IPS-18a (cell line): Measurements from ENCODE around the gene GLO1.

Experiments
- H3K27ac ChIP-seq: one replicate; pipeline ENCODE4 v1.5.1; 2013; ENCODE audit warnings: low read length
- H3K27me3 ChIP-seq: one replicate; pipeline ENCODE4 v1.6.1; 2013; ENCODE audit warnings: mild to moderate bottlenecking, low read length; ENCODE audit not compliant: control insufficient read depth, insufficient read depth
- H3K36me3 ChIP-seq: one replicate; pipeline ENCODE4 v1.6.1; 2013; ENCODE audit warnings: low read depth, low read length; ENCODE audit not compliant: control insufficient read depth
- H3K4me1 ChIP-seq: one replicate; pipeline ENCODE4 v1.6.1; 2013; ENCODE audit warnings: low read depth, low read length; ENCODE audit not compliant: control insufficient read depth
- H3K4me3 ChIP-seq: one replicate; pipeline ENCODE4 v1.5.1; 2013; ENCODE audit warnings: low read length
- H3K9ac ChIP-seq: one replicate; pipeline ENCODE4 v1.6.1; 2013; ENCODE audit warnings: mild to moderate bottlenecking, low read length, moderate library complexity
- H3K9me3 ChIP-seq: one replicate; pipeline ENCODE4 v1.6.1; 2013; ENCODE audit warnings: low read depth, low read length; ENCODE audit not compliant: control insufficient read depth

The GLO1 gene

DNA sequence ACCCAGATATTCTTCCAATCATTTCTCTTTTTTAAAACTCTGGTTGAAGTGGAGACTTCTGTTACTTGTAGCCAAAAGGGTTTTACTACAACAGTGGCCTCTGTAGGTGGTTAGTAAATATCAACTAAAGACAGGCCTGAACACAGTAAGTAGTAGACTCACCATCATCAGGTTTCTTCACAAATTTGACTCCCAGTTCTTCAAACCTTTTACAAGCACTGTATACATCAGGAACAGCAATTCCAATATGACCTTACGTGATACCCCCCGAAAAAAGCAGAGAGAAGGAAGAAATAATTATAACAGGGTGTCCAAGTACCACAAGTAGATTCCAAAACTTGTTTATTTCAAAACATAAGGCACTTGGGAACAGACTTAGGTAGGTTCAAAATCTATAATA, 21.1 kb downstream of the GLO1 start:
- Histone ChIP-seq H3K4me3 (no peak overlapping the region), H3K27me3 (no peaks in the 10 kb centered on the region), H3K36me3 (peaks cover 59% of the 10 kb centered on the region), H3K27ac (no peak overlapping the region), H3K9me3 (no peaks in the 10 kb centered on the region), H3K4me1 (no peaks in the 10 kb centered on the region), H3K9ac (no peak overlapping the region)

DNA sequence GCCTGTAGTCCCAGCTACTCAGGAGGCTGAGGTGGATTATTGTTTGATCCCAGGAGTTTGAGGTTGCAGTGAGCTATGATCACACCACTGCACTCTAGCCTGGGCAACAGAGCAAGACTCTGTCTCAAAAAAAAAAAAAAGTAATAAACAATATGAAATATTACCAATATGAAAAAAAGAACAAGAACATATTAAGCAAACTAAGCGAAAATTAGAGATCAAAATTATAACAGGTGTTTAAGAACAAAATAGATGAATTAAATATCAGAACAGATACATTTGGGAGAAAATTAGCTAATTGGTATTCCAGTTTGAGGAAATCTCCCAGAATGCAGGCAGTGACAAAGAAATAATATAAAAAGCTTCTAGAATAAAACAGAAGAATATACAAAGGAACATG, 23.3 kb downstream of the GLO1 start:
- Histone ChIP-seq H3K9ac (no peak overlapping the region), H3K27ac (no peak overlapping the region), H3K36me3 (peaks cover 68% of the 10 kb centered on the region), H3K27me3 (no peaks in the 10 kb centered on the region), H3K9me3 (no peaks in the 10 kb centered on the region), H3K4me3 (no peak overlapping the region), H3K4me1 (no peaks in the 10 kb centered on the region)

DNA sequence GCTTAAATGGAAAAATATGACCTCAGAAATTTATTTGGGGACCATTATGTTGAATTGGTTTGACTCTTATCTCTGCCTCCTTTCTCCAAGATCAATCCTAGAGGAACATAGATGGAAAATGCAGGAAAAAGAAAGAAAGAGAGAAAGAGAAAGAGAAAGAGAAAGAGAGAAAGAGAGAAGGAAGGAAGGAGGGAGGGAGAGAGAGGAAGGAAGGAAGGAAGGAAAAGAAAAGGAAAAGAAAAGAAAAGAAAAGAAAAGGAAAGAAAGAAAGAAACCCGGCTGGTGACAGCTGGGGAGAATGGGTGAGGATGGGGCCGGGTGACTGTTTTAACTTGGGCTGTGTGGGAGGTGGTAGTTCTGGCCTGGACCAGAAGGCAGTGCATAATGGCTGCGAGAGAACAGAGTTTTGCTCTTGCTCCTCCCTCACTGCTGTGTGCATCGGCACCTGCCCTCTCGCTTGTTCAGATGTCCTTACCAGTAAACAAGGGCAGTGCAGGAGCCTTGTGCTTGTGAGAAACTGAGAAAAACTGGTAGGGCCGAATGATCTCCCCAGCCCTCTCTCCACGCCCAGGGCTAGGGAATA, 24.7 kb downstream of the GLO1 start:
- Histone ChIP-seq H3K27me3 (no peaks in the 10 kb centered on the region), H3K9me3 (no peaks in the 10 kb centered on the region), H3K9ac (no peak overlapping the region), H3K4me1 (no peaks in the 10 kb centered on the region), H3K4me3 (no peak overlapping the region), H3K36me3 (peaks cover 66% of the 10 kb centered on the region), H3K27ac (no peak overlapping the region)

GRCh38 chr6:38676974-38677544, 25.9 kb downstream of the GLO1 start:
- no peak overlapping the region for H3K4me3 ChIP-seq
- no peaks in the 10 kb centered on the region for H3K9me3 ChIP-seq
- no peaks in the 10 kb centered on the region for H3K27me3 ChIP-seq
- H3K27ac ChIP-seq: no peak overlapping the region
- peaks cover 55% of the 10 kb centered on the region for H3K36me3 ChIP-seq
- H3K4me1 ChIP-seq: no peaks in the 10 kb centered on the region
- no peak overlapping the region for H3K9ac ChIP-seq

- Histone ChIP-seq H3K36me3 (peaks cover 48% of the 10 kb centered on the region), H3K4me3 (no peak overlapping the region), H3K9ac (no peak overlapping the region), H3K4me1 (no peaks in the 10 kb centered on the region), H3K27me3 (no peaks in the 10 kb centered on the region), H3K9me3 (no peaks in the 10 kb centered on the region), H3K27ac (no peak overlapping the region)
Observed at GRCh38 chr6:38676236-38676973, 26.5 kb downstream of the GLO1 start.

GRCh38 chr6:38673397-38674165, 29.4 kb downstream of the GLO1 start:
- no peak overlapping the region for H3K4me3 ChIP-seq
- H3K4me1 ChIP-seq: no peaks in the 10 kb centered on the region
- no peak overlapping the region for H3K9ac ChIP-seq
- peaks cover 38% of the 10 kb centered on the region for H3K36me3 ChIP-seq
- H3K27me3 ChIP-seq: no peaks in the 10 kb centered on the region
- no peak overlapping the region for H3K27ac ChIP-seq
- no peaks in the 10 kb centered on the region for H3K9me3 ChIP-seq

DNA sequence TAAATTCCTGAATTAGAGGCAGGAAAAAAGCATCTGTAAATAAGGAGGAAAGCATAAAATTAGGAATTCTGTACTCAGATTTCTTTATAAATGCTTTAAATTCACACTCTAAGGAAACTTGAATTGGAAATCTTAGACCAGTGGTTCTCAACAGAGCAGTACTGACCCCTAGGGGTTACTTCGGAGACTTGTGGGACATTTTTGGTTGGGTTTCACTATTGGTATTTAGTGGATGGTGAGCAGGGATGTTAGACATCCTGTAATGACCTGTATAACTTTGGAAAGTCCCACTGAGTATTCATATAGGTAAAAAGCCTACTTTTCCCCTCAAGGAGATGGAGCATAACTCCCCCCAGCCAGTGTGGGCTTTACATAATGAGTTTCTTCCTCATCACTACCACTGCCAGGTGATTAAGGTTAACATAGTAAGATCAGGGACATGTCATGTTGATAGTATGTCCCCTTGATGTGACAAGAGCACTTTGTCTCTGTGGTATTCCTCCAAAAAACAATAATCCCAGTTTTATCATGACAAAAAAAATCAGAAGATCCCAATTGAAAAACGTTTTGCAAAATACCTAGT, 31.0 kb downstream of the GLO1 start:
- Histone ChIP-seq H3K4me3 (no peak overlapping the region), H3K9ac (no peak overlapping the region), H3K27me3 (no peaks in the 10 kb centered on the region), H3K9me3 (no peaks in the 10 kb centered on the region), H3K27ac (no peak overlapping the region), H3K36me3 (peaks cover 24% of the 10 kb centered on the region), H3K4me1 (no peaks in the 10 kb centered on the region)

DNA sequence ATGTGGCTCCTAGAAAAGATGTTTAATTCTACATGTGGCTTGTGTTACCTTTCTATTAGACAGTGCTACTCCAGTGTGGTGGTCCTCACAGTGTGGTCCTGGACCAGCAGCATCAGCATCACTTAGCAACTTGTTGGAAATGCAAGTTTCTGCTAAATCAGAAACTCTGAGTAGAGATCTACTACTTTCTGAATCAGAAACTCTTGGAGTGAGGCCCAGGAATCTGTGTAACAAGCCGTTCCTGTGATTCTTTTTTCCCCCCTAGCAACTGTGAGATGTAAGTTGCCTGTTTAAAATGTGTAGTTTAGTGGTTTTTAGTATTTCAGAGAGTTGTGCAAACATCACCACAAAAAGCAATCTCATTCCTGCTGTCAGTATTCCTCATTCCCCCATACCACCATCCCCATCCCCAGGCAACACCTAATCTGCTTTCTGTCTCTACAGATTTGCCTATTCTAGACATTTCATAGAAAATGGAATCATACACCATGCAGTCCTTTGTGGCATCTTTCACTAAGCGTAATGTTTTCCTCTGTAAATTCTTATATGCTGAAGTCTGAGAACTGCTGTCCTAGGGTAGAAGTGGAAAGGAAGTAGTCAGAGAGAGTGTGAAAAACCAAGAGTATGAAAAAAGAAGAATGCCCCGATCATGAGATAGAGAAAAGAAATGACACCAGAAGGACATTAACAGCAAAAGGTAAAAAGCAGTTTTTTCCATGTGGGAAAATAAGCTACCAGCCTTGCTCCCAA, 44.4 kb downstream of the GLO1 start:
- Histone ChIP-seq H3K27ac (no peak overlapping the region), H3K36me3 (no peaks in the 10 kb centered on the region), H3K27me3 (no peaks in the 10 kb centered on the region), H3K4me1 (no peaks in the 10 kb centered on the region), H3K9ac (no peak overlapping the region), H3K9me3 (no peaks in the 10 kb centered on the region), H3K4me3 (no peak overlapping the region)

- Histone ChIP-seq H3K4me3 (no peak overlapping the region), H3K9me3 (no peaks in the 10 kb centered on the region), H3K9ac (no peak overlapping the region), H3K4me1 (no peaks in the 10 kb centered on the region), H3K27me3 (no peaks in the 10 kb centered on the region), H3K27ac (no peak overlapping the region), H3K36me3 (no peaks in the 10 kb centered on the region)
Observed at GRCh38 chr6:38656896-38657295, 46.0 kb downstream of the GLO1 start.

DNA sequence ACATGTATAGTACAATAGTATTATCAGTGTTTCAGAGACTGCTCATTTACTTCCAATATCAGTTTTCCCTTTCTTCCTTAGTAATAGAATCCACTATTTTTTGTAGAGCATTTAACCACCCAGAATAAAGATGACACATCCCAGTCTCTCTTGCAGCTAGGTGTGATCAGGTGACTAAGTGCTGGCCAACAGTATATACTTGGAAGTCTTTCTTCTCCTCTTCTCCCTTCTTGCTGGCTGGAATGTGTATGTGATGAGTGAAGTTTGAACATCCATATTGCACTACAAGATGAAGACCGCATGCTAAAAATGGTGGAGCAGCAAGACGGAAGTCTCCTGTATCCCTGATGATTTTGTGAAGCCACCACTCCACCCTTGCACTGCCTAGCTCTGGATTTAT, 48.7 kb downstream of the GLO1 start:
- Histone ChIP-seq H3K36me3 (no peaks in the 10 kb centered on the region), H3K27ac (no peak overlapping the region), H3K4me1 (no peaks in the 10 kb centered on the region), H3K4me3 (no peak overlapping the region), H3K27me3 (no peaks in the 10 kb centered on the region), H3K9ac (no peak overlapping the region), H3K9me3 (no peaks in the 10 kb centered on the region)
